Measurements from ENCODE around the gene KIF2B. TPM values are rescaled to one million over a fixed set of nuclear protein-coding genes. Genes with fewer than 3 reads are reported as not detected.

The KIF2B gene, protein sequence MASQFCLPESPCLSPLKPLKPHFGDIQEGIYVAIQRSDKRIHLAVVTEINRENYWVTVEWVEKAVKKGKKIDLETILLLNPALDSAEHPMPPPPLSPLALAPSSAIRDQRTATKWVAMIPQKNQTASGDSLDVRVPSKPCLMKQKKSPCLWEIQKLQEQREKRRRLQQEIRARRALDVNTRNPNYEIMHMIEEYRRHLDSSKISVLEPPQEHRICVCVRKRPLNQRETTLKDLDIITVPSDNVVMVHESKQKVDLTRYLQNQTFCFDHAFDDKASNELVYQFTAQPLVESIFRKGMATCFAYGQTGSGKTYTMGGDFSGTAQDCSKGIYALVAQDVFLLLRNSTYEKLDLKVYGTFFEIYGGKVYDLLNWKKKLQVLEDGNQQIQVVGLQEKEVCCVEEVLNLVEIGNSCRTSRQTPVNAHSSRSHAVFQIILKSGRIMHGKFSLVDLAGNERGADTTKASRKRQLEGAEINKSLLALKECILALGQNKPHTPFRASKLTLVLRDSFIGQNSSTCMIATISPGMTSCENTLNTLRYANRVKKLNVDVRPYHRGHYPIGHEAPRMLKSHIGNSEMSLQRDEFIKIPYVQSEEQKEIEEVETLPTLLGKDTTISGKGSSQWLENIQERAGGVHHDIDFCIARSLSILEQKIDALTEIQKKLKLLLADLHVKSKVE
- not detected for polyA plus RNA-seq (2013, experiment 1 of 2)
- polyA plus RNA-seq (2013, experiment 2 of 2): not detected

DNA sequence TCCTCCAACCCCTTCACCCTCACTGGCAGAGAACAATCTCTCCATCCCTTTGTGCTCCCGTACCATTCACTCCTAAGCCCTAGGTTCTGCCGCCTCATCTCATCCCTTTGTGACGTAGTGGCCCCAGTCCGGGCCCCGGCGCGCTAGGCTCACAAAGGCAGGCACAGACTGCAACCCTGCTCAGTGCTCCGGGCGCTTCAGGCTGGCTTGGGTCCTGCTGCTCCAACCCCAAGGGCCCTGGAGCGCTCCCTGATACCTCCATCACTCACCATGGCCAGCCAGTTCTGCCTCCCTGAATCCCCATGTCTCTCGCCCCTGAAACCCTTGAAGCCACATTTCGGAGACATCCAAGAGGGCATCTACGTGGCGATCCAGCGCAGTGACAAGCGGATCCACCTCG is at the start of gene KIF2B:
KIF2B (plus strand) TSS at position 164 of the 400 bp plus-strand sequence; CDS start at position 271, 107 bp downstream.
- Histone ChIP-seq H3K27ac (ENCODE audit: low read depth, low read length) (no peak within 1 kb of the TSS), H3K4me1 (ENCODE audit: insufficient read depth, low read length) (no peaks in the 10 kb centered on the region), H3K9ac (ENCODE audit: low read depth, low read length) (no peak within 1 kb of the TSS), H3K9me3 (ENCODE audit: insufficient read depth, low read depth, low read length) (peaks cover 2% of the 10 kb centered on the region; the same call in 1 of the 2 replicates), H3K36me3 (ENCODE audit: insufficient read depth, low read length) (no peaks in the 10 kb centered on the region), H3K4me3 (ENCODE audit: low read length) (no peak within 1 kb of the TSS), H3K27me3 (ENCODE audit: insufficient read depth, low read length) (no peaks in the 10 kb centered on the region)
- whole genome bisulfite sequencing: 94% methylated on average over 17 of the region's 17 CpGs

DNA sequence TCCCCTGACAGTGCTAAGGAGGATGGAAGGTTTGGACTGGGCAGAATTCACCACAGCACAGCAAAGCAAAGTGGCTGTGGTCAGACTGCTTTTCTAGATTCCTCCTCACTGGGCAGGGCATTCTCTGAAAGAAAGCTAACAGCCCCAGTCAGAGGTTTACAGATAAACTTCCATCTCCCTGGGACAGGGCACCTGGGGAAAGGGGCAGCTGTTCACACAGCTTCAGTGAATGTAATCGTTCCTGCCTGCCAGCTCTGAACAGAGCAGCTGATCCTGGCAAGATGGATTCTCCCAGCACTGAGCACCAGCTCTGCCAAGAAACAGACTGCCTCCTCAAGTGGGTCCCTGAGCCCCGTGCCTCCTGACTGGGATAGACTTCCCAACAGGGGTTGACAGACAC is 42.4 kb upstream of the KIF2B start:
- no peaks in the 10 kb centered on the region for H3K27me3 ChIP-seq (ENCODE audit: insufficient read depth, low read length)
- H3K36me3 ChIP-seq (ENCODE audit: insufficient read depth, low read length): no peaks in the 10 kb centered on the region
- no peak overlapping the region for H3K4me3 ChIP-seq (ENCODE audit: low read length)
- H3K9me3 ChIP-seq (ENCODE audit: insufficient read depth, low read depth, low read length): no peaks in the 10 kb centered on the region
- H3K9ac ChIP-seq (ENCODE audit: low read depth, low read length): no peak overlapping the region
- H3K4me1 ChIP-seq (ENCODE audit: insufficient read depth, low read length): no peaks in the 10 kb centered on the region
- WGBS: 96% methylated on average over 2 of the region's 2 CpGs
- H3K27ac ChIP-seq (ENCODE audit: low read depth, low read length): no peak overlapping the region

DNA sequence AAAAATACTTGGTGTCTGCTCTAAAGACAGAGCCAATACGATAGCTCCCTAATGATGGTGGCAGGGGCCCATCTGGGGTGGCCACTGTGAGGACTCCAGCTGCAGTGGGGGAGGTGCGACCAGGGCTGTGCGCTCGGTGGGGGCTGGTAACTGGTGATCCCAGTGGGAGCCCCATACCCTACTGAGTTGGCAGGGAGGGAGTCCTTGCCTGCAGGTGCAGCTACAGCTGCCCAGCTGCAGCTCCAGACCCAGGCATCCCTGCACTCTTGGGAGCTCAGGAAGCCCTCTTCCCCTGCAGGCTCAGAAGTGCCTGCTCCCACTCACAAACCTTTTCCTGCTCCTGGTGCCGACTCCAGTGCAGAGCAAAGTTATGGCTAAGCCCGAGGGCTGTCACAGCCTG is 31.2 kb upstream of the KIF2B start:
- Histone ChIP-seq H3K4me3 (ENCODE audit: low read length) (no peak overlapping the region), H3K27ac (ENCODE audit: low read depth, low read length) (no peak overlapping the region), H3K9ac (ENCODE audit: low read depth, low read length) (no peak overlapping the region), H3K36me3 (ENCODE audit: insufficient read depth, low read length) (no peaks in the 10 kb centered on the region), H3K9me3 (ENCODE audit: insufficient read depth, low read depth, low read length) (no peaks in the 10 kb centered on the region), H3K4me1 (ENCODE audit: insufficient read depth, low read length) (no peaks in the 10 kb centered on the region), H3K27me3 (ENCODE audit: insufficient read depth, low read length) (no peaks in the 10 kb centered on the region)
- 96% methylated on average over 6 of the region's 6 CpGs for WGBS

DNA sequence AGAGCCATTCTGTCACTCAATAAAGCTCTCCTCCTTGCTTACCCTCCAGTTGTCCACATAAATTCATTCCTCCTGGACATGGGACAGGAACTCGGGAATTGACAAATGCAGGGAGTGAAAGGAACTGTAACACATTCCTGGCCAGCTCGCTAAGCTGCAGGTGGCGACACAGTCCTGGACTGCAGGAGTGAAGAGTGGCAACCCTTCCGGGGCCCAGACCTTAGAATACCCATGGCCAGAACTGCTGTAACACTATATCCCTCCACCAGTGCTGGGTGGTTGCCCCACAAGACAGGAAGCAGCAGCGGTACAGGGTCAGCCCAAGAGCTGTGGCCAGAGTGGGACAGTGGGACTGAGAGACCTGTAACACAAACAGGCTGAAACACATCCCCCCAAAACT is 30.3 kb upstream of the KIF2B start:
- Histone ChIP-seq H3K9ac (ENCODE audit: low read depth, low read length) (no peak overlapping the region), H3K27me3 (ENCODE audit: insufficient read depth, low read length) (no peaks in the 10 kb centered on the region), H3K27ac (ENCODE audit: low read depth, low read length) (no peak overlapping the region), H3K9me3 (ENCODE audit: insufficient read depth, low read depth, low read length) (no peaks in the 10 kb centered on the region), H3K4me1 (ENCODE audit: insufficient read depth, low read length) (no peaks in the 10 kb centered on the region), H3K36me3 (ENCODE audit: insufficient read depth, low read length) (no peaks in the 10 kb centered on the region), H3K4me3 (ENCODE audit: low read length) (no peak overlapping the region)
- WGBS: 95% methylated on average over 5 of the region's 5 CpGs

DNA sequence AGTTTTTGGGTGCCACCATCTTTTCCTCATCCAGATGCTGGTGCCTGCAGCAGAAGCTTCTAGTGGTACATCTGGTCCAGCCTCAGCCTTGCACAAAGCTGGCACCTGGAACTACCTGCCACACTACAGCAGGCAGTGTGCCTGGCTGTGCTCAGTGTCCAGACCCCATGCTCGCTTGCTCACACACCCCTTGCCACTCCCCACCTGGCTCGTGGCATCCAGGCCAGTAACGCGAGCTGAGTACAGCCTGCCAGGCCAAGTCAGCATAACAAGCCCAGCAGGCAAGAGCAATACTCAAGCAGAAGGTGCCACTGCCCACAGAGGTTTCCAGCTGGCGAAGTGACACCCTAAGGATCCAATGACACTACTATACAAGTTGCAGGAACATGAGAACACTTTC is 29.7 kb upstream of the KIF2B start:
- Histone ChIP-seq H3K9me3 (ENCODE audit: insufficient read depth, low read depth, low read length) (no peaks in the 10 kb centered on the region), H3K36me3 (ENCODE audit: insufficient read depth, low read length) (no peaks in the 10 kb centered on the region), H3K27me3 (ENCODE audit: insufficient read depth, low read length) (no peaks in the 10 kb centered on the region), H3K27ac (ENCODE audit: low read depth, low read length) (no peak overlapping the region), H3K4me1 (ENCODE audit: insufficient read depth, low read length) (no peaks in the 10 kb centered on the region), H3K4me3 (ENCODE audit: low read length) (no peak overlapping the region), H3K9ac (ENCODE audit: low read depth, low read length) (no peak overlapping the region)
- 94% methylated on average over 5 of the region's 5 CpGs for WGBS

DNA sequence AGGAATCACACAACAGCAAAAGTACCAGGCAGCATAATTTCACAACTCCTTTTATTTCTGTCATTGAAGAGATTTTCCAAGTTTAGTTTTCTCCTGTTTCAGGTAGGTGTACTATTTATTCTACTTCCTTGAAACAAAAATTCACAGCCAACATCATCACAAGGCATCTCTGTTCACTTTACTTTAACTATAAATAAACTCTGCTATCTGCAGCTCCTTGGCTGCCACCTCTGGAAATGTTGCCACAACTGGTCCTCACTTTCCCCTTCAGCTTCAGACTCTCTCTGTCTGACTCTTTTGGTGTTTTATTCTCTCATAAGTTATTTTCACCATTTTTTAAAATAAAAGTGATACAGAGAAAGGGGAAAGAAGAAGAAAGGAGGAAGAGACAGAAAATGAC is 27.9 kb upstream of the KIF2B start:
- Histone ChIP-seq H3K9me3 (ENCODE audit: insufficient read depth, low read depth, low read length) (no peaks in the 10 kb centered on the region), H3K27ac (ENCODE audit: low read depth, low read length) (no peak overlapping the region), H3K4me1 (ENCODE audit: insufficient read depth, low read length) (no peaks in the 10 kb centered on the region), H3K4me3 (ENCODE audit: low read length) (no peak overlapping the region), H3K36me3 (ENCODE audit: insufficient read depth, low read length) (no peaks in the 10 kb centered on the region), H3K27me3 (ENCODE audit: insufficient read depth, low read length) (no peaks in the 10 kb centered on the region), H3K9ac (ENCODE audit: low read depth, low read length) (no peak overlapping the region)

DNA sequence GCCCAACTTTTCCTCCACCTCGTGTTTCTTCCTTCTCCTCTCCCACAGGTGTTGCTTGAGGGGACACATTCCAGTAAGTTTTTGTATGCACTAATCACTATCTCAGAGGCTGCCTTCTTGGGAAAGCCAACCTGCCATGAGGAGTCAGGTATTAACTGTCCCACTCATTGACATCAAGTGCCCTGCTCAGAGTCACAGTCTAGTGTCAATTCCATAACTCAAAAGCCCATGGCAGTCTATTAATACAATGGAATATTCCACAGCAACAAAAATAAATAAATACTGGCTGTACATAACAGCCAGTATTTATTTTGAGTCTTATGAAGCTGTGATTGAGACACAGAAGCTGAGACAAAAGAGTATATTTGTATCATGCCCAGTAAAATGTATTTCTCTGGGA is 26.1 kb upstream of the KIF2B start:
- Histone ChIP-seq H3K9me3 (ENCODE audit: insufficient read depth, low read depth, low read length) (no peaks in the 10 kb centered on the region), H3K27me3 (ENCODE audit: insufficient read depth, low read length) (no peaks in the 10 kb centered on the region)
- 73% methylated on average over 1 of the region's 1 CpG for WGBS

DNA sequence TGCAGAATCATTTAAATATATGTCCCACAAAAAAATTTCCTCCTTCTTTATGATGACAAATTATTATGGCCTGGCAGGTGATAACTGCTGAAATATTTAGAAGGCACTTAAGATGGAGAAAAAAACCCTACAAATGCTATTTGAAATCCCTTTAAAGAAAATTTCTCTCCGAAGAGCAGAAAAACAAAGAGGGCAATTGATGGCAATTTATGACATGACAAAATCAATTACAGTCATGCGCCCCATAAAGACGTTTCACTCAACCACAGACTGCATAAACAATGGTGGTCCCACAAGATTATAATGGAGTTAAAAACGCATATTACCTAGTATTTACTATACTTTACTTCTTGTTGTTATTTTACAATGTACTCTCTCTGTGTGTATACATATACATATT is 25.2 kb upstream of the KIF2B start:
- H3K4me3 ChIP-seq (ENCODE audit: low read length): no peak overlapping the region
- 100% methylated on average over 3 of the region's 4 CpGs for WGBS
- H3K27ac ChIP-seq (ENCODE audit: low read depth, low read length): no peak overlapping the region
- H3K9me3 ChIP-seq (ENCODE audit: insufficient read depth, low read depth, low read length): no peaks in the 10 kb centered on the region
- H3K36me3 ChIP-seq (ENCODE audit: insufficient read depth, low read length): no peaks in the 10 kb centered on the region
- no peaks in the 10 kb centered on the region for H3K4me1 ChIP-seq (ENCODE audit: insufficient read depth, low read length)
- no peaks in the 10 kb centered on the region for H3K27me3 ChIP-seq (ENCODE audit: insufficient read depth, low read length)
- H3K9ac ChIP-seq (ENCODE audit: low read depth, low read length): no peak overlapping the region

More for the DNA sequence above, 26.1 kb upstream of the KIF2B start:
- H3K9ac ChIP-seq (ENCODE audit: low read depth, low read length): no peak overlapping the region
- H3K36me3 ChIP-seq (ENCODE audit: insufficient read depth, low read length): no peaks in the 10 kb centered on the region
- no peaks in the 10 kb centered on the region for H3K4me1 ChIP-seq (ENCODE audit: insufficient read depth, low read length)
- H3K4me3 ChIP-seq (ENCODE audit: low read length): no peak overlapping the region
- H3K27ac ChIP-seq (ENCODE audit: low read depth, low read length): no peak overlapping the region

DNA sequence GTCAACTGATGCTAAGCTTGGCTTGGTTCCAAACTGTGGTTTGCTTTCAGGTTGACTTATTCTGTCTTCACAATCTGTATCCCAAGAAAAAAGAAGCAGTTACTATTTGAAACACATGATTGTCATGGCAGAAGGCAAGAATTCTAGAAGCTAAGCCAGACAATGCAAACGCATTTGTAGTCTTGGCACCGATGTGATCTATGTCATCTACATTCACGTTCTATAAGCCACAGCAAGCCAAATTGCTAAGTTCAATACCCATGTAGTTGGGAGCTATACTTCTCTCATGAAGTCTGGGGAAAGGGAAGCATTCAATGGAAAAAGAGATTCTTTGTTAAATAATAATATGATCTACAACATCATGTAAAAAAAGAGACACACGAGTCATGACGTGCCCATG is 18.3 kb upstream of the KIF2B start:
- no peak overlapping the region for H3K4me3 ChIP-seq (ENCODE audit: low read length)
- no peak overlapping the region for H3K27ac ChIP-seq (ENCODE audit: low read depth, low read length)
- no peaks in the 10 kb centered on the region for H3K4me1 ChIP-seq (ENCODE audit: insufficient read depth, low read length)
- H3K9ac ChIP-seq (ENCODE audit: low read depth, low read length): no peak overlapping the region
- H3K9me3 ChIP-seq (ENCODE audit: insufficient read depth, low read depth, low read length): no peaks in the 10 kb centered on the region
- H3K27me3 ChIP-seq (ENCODE audit: insufficient read depth, low read length): no peaks in the 10 kb centered on the region
- H3K36me3 ChIP-seq (ENCODE audit: insufficient read depth, low read length): no peaks in the 10 kb centered on the region
- 83% methylated on average over 3 of the region's 5 CpGs for WGBS

DNA sequence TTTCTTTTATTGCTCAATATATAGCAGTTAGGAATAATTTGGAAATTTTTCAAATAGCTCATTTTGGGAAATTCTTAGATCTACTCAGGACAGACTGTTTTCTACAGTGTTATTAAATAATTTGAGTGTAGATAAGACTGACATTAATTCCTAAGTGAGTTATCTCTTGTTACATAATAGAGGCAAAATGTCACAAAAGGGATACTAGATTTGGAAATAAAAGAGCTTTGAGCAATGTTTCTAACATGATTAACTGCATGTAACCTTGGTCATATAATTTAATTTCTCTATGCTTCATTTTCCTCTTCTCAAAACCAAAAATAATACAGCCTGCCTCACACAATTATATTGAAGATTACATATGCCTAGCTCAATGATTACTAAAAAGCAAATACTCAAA is 16.3 kb upstream of the KIF2B start:
- no peaks in the 10 kb centered on the region for H3K4me1 ChIP-seq (ENCODE audit: insufficient read depth, low read length)
- no peak overlapping the region for H3K4me3 ChIP-seq (ENCODE audit: low read length)
- no peak overlapping the region for H3K27ac ChIP-seq (ENCODE audit: low read depth, low read length)
- no peaks in the 10 kb centered on the region for H3K36me3 ChIP-seq (ENCODE audit: insufficient read depth, low read length)
- H3K9ac ChIP-seq (ENCODE audit: low read depth, low read length): no peak overlapping the region
- H3K27me3 ChIP-seq (ENCODE audit: insufficient read depth, low read length): no peaks in the 10 kb centered on the region
- no peaks in the 10 kb centered on the region for H3K9me3 ChIP-seq (ENCODE audit: insufficient read depth, low read depth, low read length)

DNA sequence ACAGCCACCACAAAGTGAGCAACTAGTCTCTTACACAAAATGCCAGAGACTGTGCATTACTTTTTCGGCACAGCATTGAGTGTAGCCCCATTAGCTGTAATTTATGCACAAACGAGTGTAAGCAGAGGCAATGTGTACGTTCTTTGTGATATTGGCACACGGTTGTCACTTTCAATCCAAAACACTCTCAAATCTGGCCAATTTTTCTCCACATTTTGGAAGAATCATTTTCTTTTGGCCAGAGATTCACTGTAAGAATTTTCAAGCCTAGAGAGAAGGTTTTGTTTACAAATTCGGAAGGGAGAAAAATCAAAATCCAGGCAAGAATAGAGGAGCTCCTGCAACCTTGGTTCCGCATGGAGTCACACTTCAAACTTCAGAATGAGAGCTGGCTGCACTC is 15.4 kb upstream of the KIF2B start:
- H3K9ac ChIP-seq (ENCODE audit: low read depth, low read length): no peak overlapping the region
- no peaks in the 10 kb centered on the region for H3K4me1 ChIP-seq (ENCODE audit: insufficient read depth, low read length)
- WGBS: 94% methylated on average over 6 of the region's 6 CpGs

More for the DNA sequence above, 15.4 kb upstream of the KIF2B start:
- Histone ChIP-seq H3K27me3 (ENCODE audit: insufficient read depth, low read length) (no peaks in the 10 kb centered on the region), H3K36me3 (ENCODE audit: insufficient read depth, low read length) (no peaks in the 10 kb centered on the region), H3K4me3 (ENCODE audit: low read length) (no peak overlapping the region), H3K9me3 (ENCODE audit: insufficient read depth, low read depth, low read length) (no peaks in the 10 kb centered on the region), H3K27ac (ENCODE audit: low read depth, low read length) (no peak overlapping the region)
